A673 (cell line): ENCODE measurements around the gene TBC1D20. TPM values are rescaled to one million over a fixed set of nuclear protein-coding genes. Genes with fewer than 3 reads are reported as not detected.

ENCODE experiments used
- BruUV-seq: library from RNA; stranded (reverse); fragments of 400-500 nt; replicated peaks from 2 replicates; lab custom pipeline; 2021; lab: Mats Ljungman, UMichigan
- CTCF ChIA-PET: fragments of 300-600 bp; sonication (Branson Sonifier 250); formaldehyde crosslinking; loops from one replicate; lab custom pipeline; 2022; ENCODE audit warnings: antibody characterized with exemption; lab: Charles Lee
- POLR2A ChIA-PET: fragments of 300-600 bp; sonication (Branson Sonifier 250); formaldehyde crosslinking; loops from one replicate; lab custom pipeline; 2022; ENCODE audit warnings: antibody characterized with exemption; ENCODE audit not compliant: low non-redundant PET; lab: Charles Lee
- DNase-seq: peaks from one replicate; pipeline ENCODE4 v3.0.0-alpha.2; 2015; ENCODE audit warnings: low spot score
- H3K27ac ChIP-seq: fragments of 200-600 bp; sonication (generic); 2 replicates; pipeline ENCODE4 v1.5.1; 2016; ENCODE audit warnings: mixed run types, low read depth, mild to moderate bottlenecking, mixed read lengths, antibody characterized with exemption, low read length; ENCODE audit not compliant: poor library complexity, severe bottlenecking
- H3K27me3 ChIP-seq: fragments of 200-600 bp; sonication (generic); replicated peaks from 2 replicates; pipeline ENCODE4 v1.6.1; 2017; ENCODE audit warnings: mixed run types, low read depth, mild to moderate bottlenecking, mixed read lengths, antibody characterized with exemption, low read length; ENCODE audit not compliant: insufficient read depth, poor library complexity
- H3K36me3 ChIP-seq: fragments of 200-600 bp; sonication (generic); 2 replicates; pipeline ENCODE4 v1.6.1; 2016; ENCODE audit warnings: mixed run types, mild to moderate bottlenecking, mixed read lengths, antibody characterized with exemption, low read length; ENCODE audit not compliant: insufficient read depth, poor library complexity, severe bottlenecking
- H3K4me1 ChIP-seq: fragments of 200-600 bp; sonication (generic); 2 replicates; pipeline ENCODE4 v1.6.1; 2017; ENCODE audit warnings: mixed run types, mild to moderate bottlenecking, mixed read lengths, antibody characterized with exemption, low read length; ENCODE audit not compliant: insufficient read depth, poor library complexity, severe bottlenecking
- H3K4me3 ChIP-seq: fragments of 200-600 bp; sonication (generic); 2 replicates; pipeline ENCODE4 v1.5.1; 2016; ENCODE audit warnings: low read depth, mixed run types, mild to moderate bottlenecking, mixed read lengths, low read length; ENCODE audit not compliant: poor library complexity, severe bottlenecking
- H3K9me3 ChIP-seq: fragments of 200-600 bp; sonication (generic); 2 replicates; pipeline ENCODE4 v1.6.1; 2016; ENCODE audit warnings: mixed run types, low read depth, mild to moderate bottlenecking, mixed read lengths, antibody characterized with exemption, low read length; ENCODE audit not compliant: poor library complexity, severe bottlenecking
- CTCF ChIP-seq: fragments of 300-800, 200-600 bp; sonication (generic); conservative IDR thresholded peaks from 2 replicates; pipeline ENCODE4 v1.5.1; 2017; ENCODE audit warnings: low read depth, mild to moderate bottlenecking, antibody characterized with exemption, low read length, moderate library complexity, mixed read lengths
- EZH2 ChIP-seq: fragments of 200-600 bp; sonication (generic); IDR thresholded peaks from 2 replicates; pipeline ENCODE4 v1.6.1; 2017; ENCODE audit warnings: borderline replicate concordance, low read depth, mild to moderate bottlenecking, mixed read lengths, antibody characterized with exemption, low read length; ENCODE audit not compliant: poor library complexity, severe bottlenecking
- intact Hi-C: fragments of 100-400 bp; cut with micrococcal nuclease; formaldehyde crosslinking; loops from one replicate; pipeline ENCODE4 v1.10.0; 2022; ENCODE audit not compliant: unreplicated experiment
- total RNA-seq: library from RNA; stranded (reverse); gene quantifications from 2 replicates; pipeline ENCODE4 v1.2.3, GENCODE V29; 2021

The TBC1D20 gene
- total RNA-seq, 1 experiment from 2014 or later, result 34.3 TPM

GRCh38 chr20:420166-420620, 42.1 kb downstream of the TBC1D20 start:
- no peak overlapping the region for H3K27ac ChIP-seq
- no peak for DNase-seq
- no peaks in the 10 kb centered on the region for H3K27me3 ChIP-seq
- intact Hi-C loops, result no loop called here
- no peak overlapping the region for H3K4me3 ChIP-seq
- no peak for TF ChIP-seq EZH2
- TF ChIP-seq CTCF, result no peak
- ChIA-PET POLR2A (no interaction called here), CTCF (no interaction called here)
- peaks cover 27% of the 10 kb centered on the region for H3K36me3 ChIP-seq
- H3K9me3 ChIP-seq, result no peaks in the 10 kb centered on the region
- no TSS peak for BruUV-seq
- no peaks in the 10 kb centered on the region for H3K4me1 ChIP-seq

- ChIA-PET CTCF (no interaction called here), POLR2A (no interaction called here)
- Histone ChIP-seq H3K4me3 (no peak overlapping the region), H3K36me3 (peaks cover 27% of the 10 kb centered on the region), H3K9me3 (no peaks in the 10 kb centered on the region), H3K27me3 (no peaks in the 10 kb centered on the region), H3K4me1 (no peaks in the 10 kb centered on the region), H3K27ac (no peak overlapping the region)
- intact Hi-C loops, result no loop called here
- no peak for TF ChIP-seq CTCF
- no peak for TF ChIP-seq EZH2
- BruUV-seq, result no TSS peak
- no peak for DNase-seq
Measured at GRCh38 chr20:419556-420165, 42.7 kb downstream of the TBC1D20 start.

- no peak for TF ChIP-seq CTCF
- intact Hi-C loops, result no loop called here
- no peak overlapping the region for H3K27ac ChIP-seq
- ChIA-PET CTCF (no interaction called here), POLR2A (no interaction called here)
- no peak overlapping the region for H3K4me3 ChIP-seq
- H3K9me3 ChIP-seq, result no peaks in the 10 kb centered on the region
- no peak for DNase-seq
- H3K27me3 ChIP-seq, result no peaks in the 10 kb centered on the region
- H3K36me3 ChIP-seq, result peaks cover 27% of the 10 kb centered on the region
- no peaks in the 10 kb centered on the region for H3K4me1 ChIP-seq
- no TSS peak for BruUV-seq
Measured at GRCh38 chr20:418858-419365, 43.4 kb downstream of the TBC1D20 start.
